Mesendoderm (in vitro differentiated cells): ENCODE measurements around the gene ADAMTS7.
"Not testable (repeated sequence)": the region's sequence is repeated elsewhere in the genome, so short reads cannot be mapped to it uniquely, and the experiment has no call there.

Experiments
- DNase-seq: peaks from one replicate; pipeline ENCODE4 v3.0.0; 2013
- H2AK5ac ChIP-seq: 2 replicates; pipeline ENCODE4 v1.6.1; 2013; ENCODE audit warnings: low read length, inconsistent platforms
- H2BK120ac ChIP-seq: 2 replicates; pipeline ENCODE4 v1.6.1; 2013; ENCODE audit warnings: low read depth, mild to moderate bottlenecking, low read length, moderate library complexity, mixed read lengths
- H2BK15ac ChIP-seq: replicated peaks from 2 replicates; pipeline ENCODE4 v1.6.1; 2013; ENCODE audit warnings: low read depth, mild to moderate bottlenecking, moderate library complexity
- H2BK5ac ChIP-seq: 2 replicates; pipeline ENCODE4 v1.6.1; 2013; ENCODE audit warnings: low read length, inconsistent platforms
- H3K18ac ChIP-seq: 2 replicates; pipeline ENCODE4 v1.6.1; 2013; ENCODE audit warnings: mild to moderate bottlenecking, low read length, mixed read lengths
- H3K23ac ChIP-seq: one replicate; pipeline ENCODE4 v1.6.1; 2013; ENCODE audit warnings: low read length
- H3K27ac ChIP-seq: 2 replicates; pipeline ENCODE4 v1.5.1; 2013; ENCODE audit warnings: low read depth, mild to moderate bottlenecking, inconsistent platforms, low read length, moderate library complexity
- H3K27me3 ChIP-seq: 2 replicates; pipeline ENCODE4 v1.6.1; 2013; ENCODE audit warnings: low read length, control low read depth, mild to moderate bottlenecking, inconsistent platforms; ENCODE audit not compliant: insufficient read depth, poor library complexity
- H3K36me3 ChIP-seq: 2 replicates; pipeline ENCODE4 v1.6.1; 2013; ENCODE audit warnings: low read length, inconsistent platforms; ENCODE audit not compliant: control insufficient read depth, insufficient read depth
- H3K4ac ChIP-seq: one replicate; pipeline ENCODE4 v1.6.1; 2013; ENCODE audit warnings: low read depth, mild to moderate bottlenecking, low read length, moderate library complexity
- H3K4me1 ChIP-seq: 2 replicates; pipeline ENCODE4 v1.6.1; 2013; ENCODE audit warnings: low read depth, low read length, inconsistent platforms; ENCODE audit not compliant: control insufficient read depth
- H3K4me2 ChIP-seq: 2 replicates; pipeline ENCODE4 v1.6.1; 2013; ENCODE audit warnings: low read length
- H3K4me3 ChIP-seq: 2 replicates; pipeline ENCODE4 v1.5.1; 2013; ENCODE audit warnings: mild to moderate bottlenecking, low read length
- H3K56ac ChIP-seq: one replicate; pipeline ENCODE4 v1.6.1; 2013; ENCODE audit warnings: low read length
- H3K79me1 ChIP-seq: 2 replicates; pipeline ENCODE4 v1.6.1; 2013; ENCODE audit warnings: low read length, inconsistent platforms
- H3K79me2 ChIP-seq: 2 replicates; pipeline ENCODE4 v1.6.1; 2013; ENCODE audit warnings: mild to moderate bottlenecking, low read length; ENCODE audit not compliant: control insufficient read depth, insufficient read depth
- H3K9ac ChIP-seq: 2 replicates; pipeline ENCODE4 v1.6.1; 2013; ENCODE audit warnings: low read length, inconsistent platforms
- H4K5ac ChIP-seq: one replicate; pipeline ENCODE4 v1.6.1; 2013; ENCODE audit warnings: low read length
- H4K8ac ChIP-seq: one replicate; pipeline ENCODE4 v1.6.1; 2013; ENCODE audit warnings: low read depth, mild to moderate bottlenecking, control low read depth, low read length, moderate library complexity
- WGBS: extraction: QIAGEN DNeasy Blood & Tissue Kit; methylation state at CpG from one replicate; pipeline ENCODE4 v1.1.7; 2013; ENCODE audit warnings: low lambda C conversion rate, missing lambda C conversion rate; ENCODE audit not compliant: insufficient coverage; ENCODE audit errors: extremely low coverage; 5-methylcytosine and 5-hydroxymethylcytosine counted together

ADAMTS7 gene

DNA sequence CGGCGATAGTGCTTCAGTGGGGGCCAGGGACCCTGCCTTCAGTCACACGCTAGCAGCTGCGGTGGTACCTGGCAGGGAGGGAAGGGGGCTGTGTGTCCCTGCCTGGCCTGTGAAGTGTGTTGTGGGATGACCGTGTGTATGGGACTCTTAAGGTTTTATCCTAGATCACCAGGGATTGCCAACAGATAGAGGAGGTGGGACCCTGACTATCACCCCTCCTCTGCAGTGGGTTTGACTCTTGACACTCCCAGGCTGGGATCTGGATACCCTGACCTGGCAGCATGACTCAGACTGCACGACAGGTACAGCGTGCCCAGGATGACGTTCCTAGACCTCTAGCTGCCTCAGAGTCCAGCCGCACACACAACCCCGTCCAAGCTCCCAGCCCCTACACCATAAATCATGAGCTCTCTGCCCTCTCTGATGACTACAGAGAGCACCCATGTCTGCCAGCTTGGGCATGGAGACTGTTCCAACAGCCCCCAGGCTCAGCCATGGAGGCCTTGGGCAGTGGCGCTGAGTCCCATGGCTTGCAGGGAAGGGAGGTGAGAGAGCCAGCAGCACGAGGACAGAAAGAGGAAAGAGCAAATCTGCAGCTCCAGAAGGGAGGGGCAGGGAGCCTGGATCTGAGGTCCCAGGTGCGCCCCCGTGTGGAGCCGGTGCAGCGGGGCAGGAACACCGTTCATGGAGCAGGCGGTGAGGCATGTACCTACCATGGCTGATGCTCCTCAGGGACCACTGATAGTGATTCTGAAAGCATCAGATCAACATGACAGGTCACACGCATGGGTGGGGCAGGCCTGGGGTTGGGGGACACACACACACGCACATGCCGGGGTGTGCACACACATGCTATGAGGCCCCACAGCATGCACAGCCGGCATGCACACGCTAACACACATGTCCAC, 71.0 kb downstream of the ADAMTS7 start:
- WGBS = no CpG with 5 or more reads among the region's 23 CpGs
- Histone ChIP-seq H3K4me1 (no peaks in the 10 kb centered on the region), H3K56ac (peak overlapping the region; percentile 78), H4K5ac (no peak overlapping the region), H3K4me2 (no peak overlapping the region), H3K23ac (no peak overlapping the region), H4K8ac (no peak overlapping the region), H2BK120ac (no peak overlapping the region), H3K4ac (no peak overlapping the region), H2AK5ac (no peak overlapping the region), H3K4me3 (no peak overlapping the region), H3K27me3 (no peaks in the 10 kb centered on the region), H2BK5ac (no peak overlapping the region), H3K9ac (peak overlapping the region; percentile 52), H2BK15ac (no peak overlapping the region), H3K36me3 (no peaks in the 10 kb centered on the region), H3K79me1 (no peaks in the 10 kb centered on the region), H3K79me2 (no peaks in the 10 kb centered on the region), H3K27ac (no peak overlapping the region), H3K18ac (no peak overlapping the region)
- DNase-seq = peak; percentile 90

DNA sequence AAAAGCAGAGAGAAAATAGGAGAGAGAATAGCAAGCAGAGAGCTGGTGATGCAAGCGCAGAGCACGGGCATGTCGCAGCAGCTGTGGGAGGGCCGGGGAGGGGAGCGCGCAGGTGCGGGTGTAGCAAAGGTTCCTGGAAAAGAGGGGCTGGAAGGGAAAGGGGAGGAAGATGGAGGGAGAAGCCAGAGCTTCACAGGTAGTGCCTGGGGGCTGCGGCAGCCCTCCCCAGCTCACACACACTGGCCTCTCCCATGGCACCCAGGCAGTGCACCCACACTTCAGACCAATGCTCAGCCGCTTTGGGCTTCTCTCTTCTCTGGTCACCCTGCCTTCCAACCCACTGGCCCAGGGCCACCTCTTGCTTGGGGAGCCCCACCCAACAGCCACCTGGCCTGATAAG, 72.1 kb downstream of the ADAMTS7 start:
- Histone ChIP-seq H2BK120ac (no peak overlapping the region), H3K36me3 (no peaks in the 10 kb centered on the region), H3K18ac (no peak overlapping the region), H3K9ac (no peak overlapping the region), H3K56ac (no peak overlapping the region), H3K4ac (no peak overlapping the region), H4K8ac (no peak overlapping the region), H3K4me1 (no peaks in the 10 kb centered on the region), H3K4me2 (no peak overlapping the region), H2BK15ac (no peak overlapping the region), H4K5ac (no peak overlapping the region), H3K27me3 (no peaks in the 10 kb centered on the region), H2AK5ac (no peak overlapping the region), H3K79me1 (no peaks in the 10 kb centered on the region), H3K27ac (no peak overlapping the region), H3K79me2 (no peaks in the 10 kb centered on the region), H3K23ac (no peak overlapping the region), H3K4me3 (no peak overlapping the region), H2BK5ac (no peak overlapping the region)
- no peak for DNase-seq
- WGBS = no CpG with 5 or more reads among the region's 9 CpGs

DNA sequence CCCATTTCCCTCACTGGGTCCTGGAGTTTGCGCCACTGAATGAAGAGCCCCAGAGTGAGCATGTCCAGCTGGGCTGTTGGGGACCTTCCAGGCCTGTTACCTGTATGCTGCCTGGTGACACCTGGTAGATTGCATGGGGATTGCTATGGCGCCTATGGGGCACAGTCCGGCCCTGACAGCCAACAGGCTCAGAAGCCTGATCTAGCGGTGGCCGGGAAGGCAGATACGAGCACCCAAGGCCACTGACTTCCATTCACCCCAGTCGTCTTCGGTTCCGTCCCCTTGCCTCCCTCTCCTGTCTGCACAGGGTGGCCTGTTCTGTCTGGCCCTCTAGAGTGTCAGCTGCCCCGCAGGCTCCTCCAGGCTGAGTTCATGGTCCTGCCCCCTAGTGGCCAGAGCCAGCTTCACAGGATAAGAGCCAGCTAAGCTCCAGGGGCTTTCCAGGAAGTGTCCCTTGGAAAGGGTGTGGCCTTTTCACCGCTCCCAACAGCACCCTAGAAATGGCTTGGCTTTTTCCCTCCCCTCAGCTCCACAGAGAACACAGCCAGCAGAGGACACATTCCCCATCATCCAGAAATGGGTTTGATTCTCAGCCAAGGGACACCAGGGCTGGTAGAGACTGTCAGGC, 73.2 kb downstream of the ADAMTS7 start:
- not testable (repeated sequence) for H3K36me3 ChIP-seq, H3K56ac ChIP-seq, H3K23ac ChIP-seq, H3K4me3 ChIP-seq, H3K9ac ChIP-seq, H3K4me1 ChIP-seq, H3K79me1 ChIP-seq, H2BK5ac ChIP-seq, H3K79me2 ChIP-seq, H3K18ac ChIP-seq, H3K27me3 ChIP-seq, H3K4me2 ChIP-seq, H3K4ac ChIP-seq, H2AK5ac ChIP-seq, H2BK120ac ChIP-seq, H4K5ac ChIP-seq, H2BK15ac ChIP-seq, H4K8ac ChIP-seq, H3K27ac ChIP-seq
- WGBS = no CpG with 5 or more reads among the region's 11 CpGs
- DNase-seq = peak; percentile 72

DNA sequence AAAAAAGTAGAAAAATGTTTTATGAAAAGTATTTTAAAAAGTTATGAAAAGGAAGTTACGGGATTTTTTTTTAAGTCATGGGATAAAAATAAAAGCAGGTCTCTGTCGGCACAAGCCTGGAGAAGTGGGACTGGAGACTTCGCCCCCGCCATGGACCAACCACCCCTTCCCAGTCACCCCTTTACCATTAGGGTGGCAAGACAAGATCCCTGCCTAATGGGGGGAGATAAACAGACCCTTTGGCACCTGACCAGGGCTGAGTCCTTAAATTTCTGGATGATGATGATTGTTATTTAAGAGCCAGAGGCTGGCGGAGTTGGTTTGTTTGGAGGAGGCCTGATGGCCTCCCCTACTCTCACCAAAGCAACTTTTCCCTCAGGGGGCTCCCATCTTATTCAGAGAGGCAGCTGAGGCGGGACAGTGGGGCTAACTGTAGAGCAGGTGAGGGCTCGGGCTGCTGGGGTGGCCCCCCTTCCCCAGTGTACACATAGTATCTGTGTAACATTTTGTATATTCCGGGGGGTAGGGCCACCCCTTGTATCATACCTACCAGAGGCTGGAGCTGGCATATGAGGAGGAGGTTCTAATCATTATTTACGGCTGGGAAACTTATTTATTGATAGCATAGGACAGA, 74.0 kb downstream of the ADAMTS7 start:
- Histone ChIP-seq H3K9ac (no peak overlapping the region), H3K36me3 (no peaks in the 10 kb centered on the region), H3K27ac (no peak overlapping the region), H3K79me1 (no peaks in the 10 kb centered on the region), H3K56ac (no peak overlapping the region), H3K4me2 (no peak overlapping the region), H3K27me3 (no peaks in the 10 kb centered on the region), H3K23ac (no peak overlapping the region), H3K18ac (no peak overlapping the region), H4K5ac (no peak overlapping the region), H2AK5ac (no peak overlapping the region), H2BK120ac (no peak overlapping the region), H3K4me3 (no peak overlapping the region), H3K4me1 (no peaks in the 10 kb centered on the region), H4K8ac (no peak overlapping the region), H2BK5ac (no peak overlapping the region), H3K79me2 (no peaks in the 10 kb centered on the region), H3K4ac (no peak overlapping the region), H2BK15ac (no peak overlapping the region)
- no peak for DNase-seq
- WGBS = 100% methylated on average over 1 of the region's 9 CpGs

DNA sequence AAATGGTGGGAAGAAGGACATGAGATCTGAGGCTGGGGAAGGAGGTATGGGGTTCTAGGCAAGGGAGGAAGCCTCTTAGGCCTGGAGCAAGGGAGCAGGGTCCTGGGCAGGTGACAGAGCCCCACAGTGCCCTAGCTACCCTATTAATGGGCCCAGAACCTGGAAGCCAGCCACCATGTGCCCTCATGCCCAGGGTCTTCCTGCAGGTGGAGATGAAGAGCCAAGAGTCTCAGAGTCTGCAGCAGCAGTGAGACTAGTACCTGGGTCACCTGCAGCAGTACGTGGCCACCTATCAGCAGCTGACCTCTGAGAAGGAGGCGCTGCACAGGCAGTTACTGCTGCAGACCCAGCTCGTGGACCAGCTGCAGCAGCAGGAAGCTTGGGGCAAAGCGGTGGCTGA, 75.0 kb downstream of the ADAMTS7 start:
- H2AK5ac ChIP-seq, H3K4me3 ChIP-seq, H3K56ac ChIP-seq, H3K18ac ChIP-seq, H3K79me1 ChIP-seq, H3K4ac ChIP-seq, H2BK120ac ChIP-seq, H3K27me3 ChIP-seq, H3K36me3 ChIP-seq, H2BK15ac ChIP-seq, H4K8ac ChIP-seq, H3K23ac ChIP-seq, H4K5ac ChIP-seq, H3K27ac ChIP-seq, H3K79me2 ChIP-seq, H3K9ac ChIP-seq, H3K4me2 ChIP-seq, H2BK5ac ChIP-seq, H3K4me1 ChIP-seq: not testable (repeated sequence)
- WGBS = no CpG with 5 or more reads among the region's 4 CpGs
- peak; percentile 39 for DNase-seq
